RWPE2 (cell line): ENCODE data around the gene MYADML2.

Experiments
- ATAC-seq: fragments of 200-7000 bp; cut with Tn5 transposase; 3 replicates; pipeline ENCODE4 v1.9.1; 2021; ENCODE audit warnings: low read depth
- DNase-seq: peaks from one replicate; pipeline ENCODE4 v3.0.0-alpha.2; 2020; ENCODE audit warnings: low spot score
- H3K27ac ChIP-seq: fragments of 450-650 bp; 2 replicates; pipeline ENCODE4 v1.5.1; 2017; ENCODE audit warnings: mild to moderate bottlenecking; ENCODE audit not compliant: poor library complexity, severe bottlenecking
- H3K27me3 ChIP-seq: fragments of 250-450 bp; sonication (Bioruptor Pico); 2 replicates; pipeline ENCODE4 v1.5.1; 2021; ENCODE audit warnings: mild to moderate bottlenecking, moderate library complexity; ENCODE audit not compliant: insufficient read depth, poor library complexity, severe bottlenecking
- H3K36me3 ChIP-seq: fragments of 250-450 bp; sonication (Bioruptor Pico); 2 replicates; pipeline ENCODE4 v1.5.1; 2020; ENCODE audit warnings: low read depth, mild to moderate bottlenecking, moderate library complexity
- H3K4me1 ChIP-seq: fragments of 250-450 bp; sonication (Bioruptor Pico); 2 replicates; pipeline ENCODE4 v1.5.1; 2021; ENCODE audit warnings: mild to moderate bottlenecking, moderate library complexity; ENCODE audit not compliant: insufficient read depth, poor library complexity, severe bottlenecking
- H3K4me3 ChIP-seq: fragments of 250-450 bp; sonication (Bioruptor Pico); 2 replicates; pipeline ENCODE4 v1.5.1; 2021; ENCODE audit warnings: mild to moderate bottlenecking, moderate library complexity; ENCODE audit not compliant: severe bottlenecking
- H3K9me3 ChIP-seq: fragments of 250-450 bp; sonication (Bioruptor Pico); 2 replicates; pipeline ENCODE4 v1.5.1; 2021; ENCODE audit warnings: mild to moderate bottlenecking, moderate library complexity; ENCODE audit not compliant: severe bottlenecking
- TF ChIP-seq, protein P1 (sequence below): fragments of 450-650 bp; IDR thresholded peaks from one replicate; pipeline ENCODE4 v1.5.1; 2017; ENCODE audit warnings: mild to moderate bottlenecking, moderate library complexity; ENCODE audit not compliant: poor library complexity, severe bottlenecking

MYADML2 gene

DNA sequence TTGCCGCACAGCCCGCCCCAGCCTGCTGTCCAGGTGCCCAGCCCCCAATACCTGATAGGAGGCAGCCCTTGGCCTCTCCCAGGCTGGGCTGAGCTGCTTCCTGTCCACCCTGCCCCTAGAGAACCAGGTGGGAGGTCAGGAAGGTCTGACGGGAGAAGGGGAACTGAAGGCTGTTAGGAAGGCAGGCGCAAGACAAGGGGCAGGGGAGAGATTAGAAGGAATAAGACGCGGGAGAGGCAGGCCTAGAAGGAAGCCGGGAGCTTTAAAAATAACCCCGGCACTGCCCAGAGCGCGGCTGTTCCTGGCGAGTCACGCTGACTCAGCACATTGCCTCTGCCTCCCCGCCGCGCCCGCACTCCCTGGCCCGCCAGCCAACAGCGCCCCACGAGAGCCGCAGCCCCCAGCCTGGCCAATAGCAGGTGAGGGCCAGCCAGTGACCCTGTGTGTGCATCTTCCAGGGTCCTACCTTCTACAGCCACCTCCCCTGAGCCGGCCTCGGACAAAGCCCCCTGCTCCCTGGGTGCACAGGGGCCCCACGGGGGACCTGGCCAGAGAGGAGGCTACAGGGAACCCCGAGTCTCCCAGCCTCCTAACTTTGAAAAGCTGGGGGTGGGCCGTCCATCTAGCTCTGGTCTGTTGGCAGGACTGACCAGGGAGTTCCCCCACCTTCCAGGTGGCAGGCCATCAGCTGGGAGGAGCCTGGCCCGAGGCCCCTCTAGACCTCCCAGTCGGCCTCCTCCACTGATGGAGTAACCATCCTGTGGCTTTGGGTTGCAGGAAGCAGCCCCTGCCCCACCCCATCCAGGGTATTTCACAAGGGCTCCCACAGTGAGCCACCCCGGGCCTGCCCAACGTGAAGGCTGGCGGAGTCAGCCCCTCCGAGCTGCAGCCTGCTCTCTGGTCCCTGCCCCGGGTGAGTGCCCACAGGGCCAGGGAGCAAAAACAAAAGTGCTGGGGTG lies 23.5 kb downstream of the MYADML2 start:
- TF ChIP-seq, protein P1, sequence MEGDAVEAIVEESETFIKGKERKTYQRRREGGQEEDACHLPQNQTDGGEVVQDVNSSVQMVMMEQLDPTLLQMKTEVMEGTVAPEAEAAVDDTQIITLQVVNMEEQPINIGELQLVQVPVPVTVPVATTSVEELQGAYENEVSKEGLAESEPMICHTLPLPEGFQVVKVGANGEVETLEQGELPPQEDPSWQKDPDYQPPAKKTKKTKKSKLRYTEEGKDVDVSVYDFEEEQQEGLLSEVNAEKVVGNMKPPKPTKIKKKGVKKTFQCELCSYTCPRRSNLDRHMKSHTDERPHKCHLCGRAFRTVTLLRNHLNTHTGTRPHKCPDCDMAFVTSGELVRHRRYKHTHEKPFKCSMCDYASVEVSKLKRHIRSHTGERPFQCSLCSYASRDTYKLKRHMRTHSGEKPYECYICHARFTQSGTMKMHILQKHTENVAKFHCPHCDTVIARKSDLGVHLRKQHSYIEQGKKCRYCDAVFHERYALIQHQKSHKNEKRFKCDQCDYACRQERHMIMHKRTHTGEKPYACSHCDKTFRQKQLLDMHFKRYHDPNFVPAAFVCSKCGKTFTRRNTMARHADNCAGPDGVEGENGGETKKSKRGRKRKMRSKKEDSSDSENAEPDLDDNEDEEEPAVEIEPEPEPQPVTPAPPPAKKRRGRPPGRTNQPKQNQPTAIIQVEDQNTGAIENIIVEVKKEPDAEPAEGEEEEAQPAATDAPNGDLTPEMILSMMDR: no peak
- H3K36me3 ChIP-seq: peaks cover 20% of the 10 kb centered on the region
- ATAC-seq: peak; percentile 59
- H3K27ac ChIP-seq: peak overlapping the region; percentile 90
- H3K4me3 ChIP-seq: peak overlapping the region; percentile 23
- H3K9me3 ChIP-seq: no peaks in the 10 kb centered on the region
- no peaks in the 10 kb centered on the region for H3K27me3 ChIP-seq
- peaks cover 14% of the 10 kb centered on the region for H3K4me1 ChIP-seq
- no peak for DNase-seq

DNA sequence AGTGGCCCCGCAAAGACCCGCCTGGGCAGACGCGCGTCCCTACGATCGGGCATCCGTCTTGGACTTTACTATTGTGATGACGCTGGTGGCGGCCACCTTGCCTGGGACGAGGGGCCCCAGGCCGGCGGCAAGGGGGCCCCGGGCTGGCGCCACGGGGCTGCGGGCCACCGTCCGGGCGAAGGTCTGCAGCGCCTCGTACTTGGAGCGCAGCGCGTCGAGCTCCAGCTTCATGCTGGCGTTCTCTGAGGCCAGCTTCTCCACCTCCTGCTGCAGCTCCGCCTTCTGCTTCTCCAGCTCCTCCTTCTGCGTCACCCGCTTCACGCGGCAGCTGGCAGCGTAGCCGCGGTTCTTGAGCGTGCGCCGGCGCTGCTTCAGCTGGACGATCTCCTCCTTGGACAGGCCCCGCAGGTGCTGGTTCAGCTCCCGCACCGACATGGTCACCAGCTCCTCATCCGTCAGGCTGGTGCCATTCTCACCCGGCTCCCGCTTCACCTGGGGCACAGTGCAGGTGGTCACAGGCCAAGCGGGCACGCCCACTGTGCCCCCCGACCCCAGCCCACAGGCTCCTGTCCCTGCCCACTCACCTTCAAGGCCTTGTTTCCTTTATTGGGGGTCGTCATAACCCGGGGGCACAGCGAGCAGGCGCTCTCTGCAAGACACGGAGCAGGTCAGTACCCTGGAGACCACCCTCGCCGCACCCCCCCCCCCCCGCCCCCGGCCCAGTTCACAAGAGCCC lies 24.3 kb downstream of the MYADML2 start:
- ATAC-seq (no peak), DNase-seq (no peak)
- H3K27me3 ChIP-seq: no peaks in the 10 kb centered on the region
- no peak overlapping the region for H3K4me3 ChIP-seq
- peak overlapping the region; percentile 90 for H3K27ac ChIP-seq
- TF ChIP-seq, protein P1: no peak
- H3K4me1 ChIP-seq: peaks cover 14% of the 10 kb centered on the region
- peaks cover 20% of the 10 kb centered on the region for H3K36me3 ChIP-seq
- no peaks in the 10 kb centered on the region for H3K9me3 ChIP-seq

DNA sequence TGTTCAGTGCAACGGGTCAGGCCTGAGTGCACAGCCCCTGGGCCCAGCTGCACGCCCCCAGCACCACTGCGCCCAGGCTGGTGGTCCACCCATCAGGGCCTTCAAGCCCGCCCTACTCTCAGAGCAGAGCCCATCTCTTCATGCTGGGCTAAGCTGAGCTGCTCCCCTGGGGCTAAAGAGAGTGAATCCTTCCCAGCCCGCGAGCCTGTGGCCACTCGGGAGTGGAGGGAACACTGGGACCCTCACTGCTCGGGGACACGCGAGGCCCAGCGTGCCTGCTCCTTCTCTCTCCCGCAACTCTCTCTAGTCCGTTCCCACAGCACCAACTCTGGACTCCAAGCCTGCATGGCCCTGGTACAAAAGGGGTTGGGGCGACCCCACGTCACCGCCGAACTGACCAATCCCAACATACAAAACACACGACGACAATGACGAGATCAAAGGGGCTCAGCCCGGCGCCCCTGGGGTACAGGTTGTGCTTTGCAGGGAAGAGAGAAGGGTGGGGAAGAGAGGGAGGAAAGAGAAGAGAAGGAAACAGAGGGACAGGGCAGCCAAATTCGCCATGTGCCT lies 25.0 kb downstream of the MYADML2 start:
- ATAC-seq: no peak
- Histone ChIP-seq H3K4me1 (peaks cover 14% of the 10 kb centered on the region), H3K36me3 (peaks cover 20% of the 10 kb centered on the region), H3K9me3 (no peaks in the 10 kb centered on the region), H3K27me3 (no peaks in the 10 kb centered on the region), H3K4me3 (no peak overlapping the region), H3K27ac (no peak overlapping the region)
- TF ChIP-seq, protein P1: no peak
- DNase-seq: no peak

DNA sequence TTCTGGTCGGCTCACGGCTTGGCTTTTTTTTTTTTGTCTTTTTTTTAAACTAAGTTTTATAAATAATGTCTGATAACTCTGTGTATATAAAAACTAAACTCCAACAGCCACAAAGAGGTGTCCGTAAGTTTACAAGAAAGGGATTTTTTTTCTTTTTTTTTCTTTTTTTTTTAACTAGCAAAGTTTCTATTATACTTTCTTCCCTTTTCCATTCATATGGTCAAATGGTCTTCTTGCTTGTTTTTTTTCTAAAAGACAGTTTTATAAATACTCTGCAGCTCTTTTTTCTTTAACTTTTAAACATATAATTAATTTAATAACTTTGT lies 25.5 kb downstream of the MYADML2 start:
- peaks cover 20% of the 10 kb centered on the region for H3K36me3 ChIP-seq
- H3K9me3 ChIP-seq: no peaks in the 10 kb centered on the region
- H3K4me1 ChIP-seq: peaks cover 20% of the 10 kb centered on the region
- TF ChIP-seq, protein P1: no peak
- no peak overlapping the region for H3K4me3 ChIP-seq
- ATAC-seq (no peak), DNase-seq (no peak)
- no peaks in the 10 kb centered on the region for H3K27me3 ChIP-seq
- H3K27ac ChIP-seq: no peak overlapping the region
